SHP77 treated with DMSO at 0.1 percent for 48 hours (cell line): ENCODE data around the gene ISOC1.

ENCODE experiments used
- DNase-seq: peaks from one replicate; lab custom pipeline; 2025; lab: John Stamatoyannopoulos, UW

Gene ISOC1

GRCh38 chr5:129094087-129094923 lies at the start of gene ISOC1:
Gene ISOC1 (plus strand): TSS chr5:129094749. CDS start chr5:129094767, 18 bp downstream.
- peak; percentile 47 for DNase-seq

GRCh38 chr5:129046151-129046550 lies 48.4 kb upstream of the ISOC1 start:
- DNase-seq = no peak

GRCh38 chr5:129048509-129048908 lies 46.0 kb upstream of the ISOC1 start:
- no peak for DNase-seq

GRCh38 chr5:129049126-129049799 lies 45.3 kb upstream of the ISOC1 start:
- no peak for DNase-seq

GRCh38 chr5:129051283-129051682 lies 43.3 kb upstream of the ISOC1 start:
- no peak for DNase-seq

GRCh38 chr5:129053438-129053837 lies 41.1 kb upstream of the ISOC1 start:
- no peak for DNase-seq

- DNase-seq = no peak
Measured at GRCh38 chr5:129057329-129057728, 37.2 kb upstream of the ISOC1 start.

- no peak for DNase-seq
Measured at GRCh38 chr5:129061849-129062248, 32.7 kb upstream of the ISOC1 start.

- no peak for DNase-seq
Measured at GRCh38 chr5:129063483-129064113, 31.0 kb upstream of the ISOC1 start.

- no peak for DNase-seq
Measured at GRCh38 chr5:129065721-129066120, 28.8 kb upstream of the ISOC1 start.

- no peak for DNase-seq
Measured at GRCh38 chr5:129067745-129068144, 26.8 kb upstream of the ISOC1 start.

GRCh38 chr5:129069292-129069691 lies 25.3 kb upstream of the ISOC1 start:
- no peak for DNase-seq

- no peak for DNase-seq
Measured at GRCh38 chr5:129073111-129073510, 21.4 kb upstream of the ISOC1 start.

- no peak for DNase-seq
Measured at GRCh38 chr5:129074903-129075302, 19.6 kb upstream of the ISOC1 start.

GRCh38 chr5:129077433-129078075 lies 17.0 kb upstream of the ISOC1 start:
- no peak for DNase-seq

GRCh38 chr5:129078247-129078646 lies 16.3 kb upstream of the ISOC1 start:
- DNase-seq = no peak

- DNase-seq = no peak
Measured at GRCh38 chr5:129078660-129079059, 15.9 kb upstream of the ISOC1 start.

GRCh38 chr5:129079496-129079895 lies 15.1 kb upstream of the ISOC1 start:
- no peak for DNase-seq

- DNase-seq = no peak
Measured at GRCh38 chr5:129080766-129081165, 13.8 kb upstream of the ISOC1 start.

GRCh38 chr5:129082225-129083136 lies 12.1 kb upstream of the ISOC1 start:
- no peak for DNase-seq
